Stimulated activated CD8-positive, alpha-beta memory T cell treated with anti-CD3 and anti-CD28 coated beads, Interleukin-15, amount 100 ng/mL, for 48 hours (primary cell): ENCODE measurements around the gene RNF223.
"Not testable (repeated sequence)": the region's sequence is repeated elsewhere in the genome, so short reads cannot be mapped to it uniquely, and the experiment has no call there.

Experiments
- DNase-seq, 2 donors: peaks; one replicate each; pipeline ENCODE4 v3.0.0-alpha.2; 2020; ENCODE audit warnings: low read depth in 2 of 2

RNF223 gene

GRCh38 chr1:1109743-1110142 lies 35.6 kb upstream of the RNF223 start:
- DNase-seq, result no peak

- DNase-seq, result no peak
Measured at GRCh38 chr1:1106510-1107221, 32.6 kb upstream of the RNF223 start.

- DNase-seq, result not testable (repeated sequence)
Measured at GRCh38 chr1:1104152-1104551, 30.0 kb upstream of the RNF223 start.

GRCh38 chr1:1101503-1101902 lies 27.4 kb upstream of the RNF223 start:
- no peak for DNase-seq

GRCh38 chr1:1100296-1100695 lies 26.2 kb upstream of the RNF223 start:
- DNase-seq, result no peak

- DNase-seq, result no peak
Measured at GRCh38 chr1:1099506-1100183, 25.5 kb upstream of the RNF223 start.

GRCh38 chr1:1098681-1099421 lies 24.7 kb upstream of the RNF223 start:
- DNase-seq, result no peak

- DNase-seq, result not testable (repeated sequence)
Measured at GRCh38 chr1:1096136-1096535, 22.0 kb upstream of the RNF223 start.

GRCh38 chr1:1094981-1095380 lies 20.9 kb upstream of the RNF223 start:
- no peak for DNase-seq

GRCh38 chr1:1093610-1093943 lies 19.5 kb upstream of the RNF223 start:
- DNase-seq, result no peak

GRCh38 chr1:1092894-1093609 lies 18.9 kb upstream of the RNF223 start:
- DNase-seq, result no peak

- DNase-seq, result no peak
Measured at GRCh38 chr1:1092149-1092855, 18.2 kb upstream of the RNF223 start.

- no peak for DNase-seq
Measured at GRCh38 chr1:1091344-1092148, 17.4 kb upstream of the RNF223 start.

GRCh38 chr1:1090424-1091343 lies 16.6 kb upstream of the RNF223 start:
- no peak for DNase-seq

- DNase-seq, result no peak
Measured at GRCh38 chr1:1089731-1090423, 15.8 kb upstream of the RNF223 start.

- DNase-seq, result no peak
Measured at GRCh38 chr1:1088801-1089680, 14.9 kb upstream of the RNF223 start.

- no peak for DNase-seq
Measured at GRCh38 chr1:1088029-1088800, 14.1 kb upstream of the RNF223 start.
